GF-D8 (cell line): ENCODE measurements around the gene CH25H.
"Not testable (repeated sequence)": the region's sequence is repeated elsewhere in the genome, so short reads cannot be mapped to it uniquely, and the experiment has no call there.

ENCODE experiments used
- DNase-seq: peaks from one replicate; lab custom pipeline; 2025; lab: John Stamatoyannopoulos, UW

CH25H gene

DNA sequence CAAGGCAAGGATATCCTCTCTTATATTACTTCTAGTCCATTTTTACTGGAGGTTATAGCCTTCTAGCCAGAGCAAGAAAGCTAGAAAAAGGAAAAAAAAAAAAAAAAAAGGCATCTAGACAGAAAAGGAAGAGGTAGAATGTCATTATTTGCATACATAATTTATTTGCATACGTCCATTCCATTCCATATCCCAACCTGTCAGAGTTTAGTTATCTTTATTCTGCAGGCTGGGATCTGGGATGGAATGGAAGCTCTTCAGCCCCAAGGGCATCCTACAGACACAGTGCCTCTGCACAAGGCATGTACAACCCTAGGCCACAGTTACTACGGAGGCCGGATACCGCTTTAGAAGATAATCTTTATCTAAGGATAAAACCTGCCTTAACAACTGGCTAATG lies 9.6 kb downstream of the CH25H start:
- DNase-seq: no peak

- DNase-seq: not testable (repeated sequence)
Observed at GRCh38 chr10:89191301-89191700, 15.8 kb downstream of the CH25H start.

GRCh38 chr10:89189211-89189734 lies 17.8 kb downstream of the CH25H start:
- no peak for DNase-seq

DNA sequence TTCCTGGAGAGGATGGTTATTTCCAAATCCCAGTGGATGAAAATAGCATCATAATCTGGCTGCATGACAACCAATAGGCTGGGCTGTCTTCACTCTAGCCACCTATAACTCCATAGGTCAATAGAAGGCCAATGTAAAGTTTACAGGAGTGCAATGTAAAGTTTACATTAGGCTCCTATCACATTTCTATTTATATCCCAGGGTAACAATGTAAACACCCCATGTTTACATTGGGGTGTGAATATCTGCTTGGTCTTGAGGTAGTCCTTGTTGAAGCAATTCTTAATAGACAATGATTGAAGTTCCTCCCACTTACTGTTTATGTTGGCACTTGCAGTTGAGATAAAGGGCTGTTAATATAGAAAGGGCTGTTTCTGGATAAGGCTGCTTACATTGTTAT lies 21.5 kb downstream of the CH25H start:
- no peak for DNase-seq

DNA sequence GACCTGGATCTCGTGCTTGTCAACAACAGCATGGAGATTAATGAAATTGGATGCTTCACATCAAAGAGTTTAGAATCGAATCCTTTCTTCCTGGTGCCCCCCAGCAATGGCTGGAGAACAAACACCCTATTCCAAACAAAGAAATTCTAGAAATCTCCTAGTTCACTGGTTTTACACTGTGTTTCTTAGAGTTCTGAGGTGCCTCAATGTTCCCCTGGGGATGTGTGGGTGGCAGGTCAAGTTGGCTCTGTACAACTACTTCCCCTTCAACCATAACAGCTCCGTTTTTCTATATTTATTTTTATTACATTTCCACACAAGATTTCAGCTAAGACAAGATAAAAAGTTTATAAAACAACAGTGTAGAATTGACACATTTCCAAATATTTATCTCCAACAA lies 22.5 kb downstream of the CH25H start:
- no peak for DNase-seq

- DNase-seq: no peak
Observed at GRCh38 chr10:89183571-89183970, 23.5 kb downstream of the CH25H start.

GRCh38 chr10:89182894-89183293 lies 24.2 kb downstream of the CH25H start:
- DNase-seq: no peak

DNA sequence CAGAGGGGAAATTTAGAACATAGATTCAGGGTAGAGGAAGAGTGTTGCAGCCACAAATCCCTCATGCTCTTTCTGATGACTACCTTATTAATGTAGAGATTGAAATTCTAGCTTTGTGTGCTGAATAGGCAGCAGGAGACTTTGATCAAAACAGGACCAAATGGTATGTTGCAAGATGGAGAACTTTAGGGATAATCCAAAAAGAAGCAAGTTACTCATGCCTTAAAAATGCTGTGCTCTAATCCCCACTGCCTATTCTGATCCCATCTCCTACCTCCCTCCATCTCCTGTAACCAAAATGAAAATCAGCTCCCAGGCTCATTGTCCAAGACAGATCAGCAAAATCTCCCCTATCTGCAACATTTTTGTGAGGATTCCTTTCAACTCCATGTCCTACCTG lies 31.3 kb downstream of the CH25H start:
- DNase-seq: no peak

DNA sequence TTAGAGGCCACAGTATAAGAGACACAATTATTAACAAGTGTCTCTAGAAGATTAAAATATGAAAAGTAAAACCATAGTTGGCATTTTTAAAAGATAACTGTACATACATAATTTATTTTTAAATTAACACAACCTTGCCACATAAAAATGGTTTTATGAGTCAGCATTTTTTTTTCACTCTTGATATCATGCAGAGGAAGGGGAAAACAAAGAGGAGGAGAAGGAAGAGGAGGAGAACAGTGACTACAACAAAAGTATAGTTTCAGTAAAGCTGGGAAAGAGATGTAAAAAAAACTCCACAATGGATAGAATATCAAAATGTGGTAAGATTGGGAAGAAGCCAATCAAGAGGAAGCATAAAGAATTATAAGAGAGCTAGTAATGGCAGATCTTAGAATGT lies 34.0 kb downstream of the CH25H start:
- DNase-seq: no peak

DNA sequence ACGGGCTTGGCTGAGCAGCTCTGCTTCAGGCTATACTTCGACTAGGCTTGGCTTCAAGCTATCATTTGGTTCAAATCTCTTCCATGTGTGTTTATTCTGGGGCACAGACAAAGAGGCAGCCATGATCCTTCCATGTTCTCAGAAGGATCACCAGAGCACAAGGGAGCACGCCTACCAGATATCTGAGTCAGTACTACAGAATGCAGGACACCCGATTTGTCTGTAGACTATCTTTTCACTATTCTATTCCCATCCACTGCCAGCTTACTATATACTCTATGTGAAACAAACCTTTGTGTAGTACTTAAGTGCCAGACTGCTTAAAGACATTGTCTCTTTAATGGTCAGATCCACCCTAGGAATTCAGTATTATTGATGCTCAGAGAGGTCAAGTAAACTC lies 35.1 kb downstream of the CH25H start:
- no peak for DNase-seq

GRCh38 chr10:89171263-89171872 lies 35.7 kb downstream of the CH25H start:
- DNase-seq: no peak

- not testable (repeated sequence) for DNase-seq
Observed at GRCh38 chr10:89168354-89168900, 38.7 kb downstream of the CH25H start.

DNA sequence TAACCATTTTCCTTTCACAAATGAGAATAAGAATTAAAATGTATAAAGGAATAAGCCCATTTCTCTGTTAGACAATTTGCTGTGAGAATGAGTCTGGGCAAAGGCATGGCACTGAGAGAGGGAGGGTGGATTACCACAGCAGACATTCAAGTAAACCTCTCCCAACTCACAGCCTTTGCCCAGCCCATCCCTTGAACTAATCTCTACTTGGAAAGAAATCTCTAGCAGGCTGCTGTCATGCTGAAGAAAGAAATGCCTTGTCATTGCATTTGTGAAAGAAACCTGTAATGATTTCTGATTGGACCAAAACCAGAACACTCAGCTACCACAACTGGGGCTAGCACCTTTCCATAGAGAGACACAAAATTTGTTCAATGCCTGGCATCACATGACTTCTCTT lies 39.2 kb downstream of the CH25H start:
- DNase-seq: no peak

GRCh38 chr10:89165923-89166322 lies 41.2 kb downstream of the CH25H start:
- DNase-seq: no peak

DNA sequence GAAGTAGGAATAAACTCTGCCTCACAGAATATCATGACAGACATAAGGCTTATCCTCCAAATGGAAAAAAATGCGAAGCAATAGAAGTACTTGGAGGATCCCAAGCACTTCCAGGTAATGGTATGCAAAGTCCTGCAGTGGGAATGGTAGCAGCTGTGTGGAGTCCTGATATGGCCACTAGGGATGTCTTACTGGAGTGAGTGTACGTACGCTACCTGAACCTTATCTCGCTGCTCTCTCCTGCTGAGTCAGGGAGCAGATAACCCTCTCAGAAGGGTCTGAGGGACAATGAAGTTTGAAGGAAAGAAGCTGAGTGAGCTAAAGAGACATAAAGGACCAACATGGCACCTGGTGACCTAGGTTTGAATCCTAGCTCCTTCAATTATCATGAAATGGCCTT lies 42.2 kb downstream of the CH25H start:
- DNase-seq: no peak

- peak; percentile 30 for DNase-seq
Observed at GRCh38 chr10:89164080-89164479, 43.0 kb downstream of the CH25H start.

DNA sequence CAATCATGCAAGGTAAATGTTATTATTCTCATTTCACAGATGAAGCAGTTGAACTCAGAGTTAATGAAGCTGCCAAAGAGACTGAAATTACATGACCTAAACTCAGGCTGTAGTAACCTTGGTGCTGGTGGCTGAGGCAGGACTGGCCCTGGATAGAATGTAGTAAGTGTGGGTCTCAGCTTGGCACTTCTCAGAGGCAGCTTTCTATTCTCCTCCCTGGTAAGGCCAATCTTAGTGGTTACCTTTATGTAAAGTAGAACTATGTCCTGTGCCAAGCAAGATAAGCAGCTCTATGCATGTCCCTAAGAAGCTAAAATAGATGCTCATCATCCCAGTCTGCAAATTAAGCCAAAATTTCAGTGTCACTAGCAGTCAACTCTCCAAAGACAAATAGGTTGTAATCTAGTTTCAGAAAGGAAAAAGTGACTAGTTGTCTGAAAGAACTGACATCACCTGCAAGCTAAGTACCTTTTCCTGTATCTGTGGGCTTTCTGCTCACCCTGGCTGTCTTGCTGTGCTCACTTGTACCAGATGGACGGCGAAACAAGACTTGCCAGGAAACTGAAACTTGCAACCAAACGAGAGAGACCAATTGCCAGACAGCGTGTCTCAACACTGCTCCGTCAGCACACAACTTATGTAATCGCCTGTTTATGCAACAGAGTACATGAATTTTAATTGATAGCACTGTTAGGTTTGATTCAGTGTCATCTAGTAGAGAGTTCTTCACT lies 43.7 kb downstream of the CH25H start:
- peak; percentile 45 for DNase-seq

DNA sequence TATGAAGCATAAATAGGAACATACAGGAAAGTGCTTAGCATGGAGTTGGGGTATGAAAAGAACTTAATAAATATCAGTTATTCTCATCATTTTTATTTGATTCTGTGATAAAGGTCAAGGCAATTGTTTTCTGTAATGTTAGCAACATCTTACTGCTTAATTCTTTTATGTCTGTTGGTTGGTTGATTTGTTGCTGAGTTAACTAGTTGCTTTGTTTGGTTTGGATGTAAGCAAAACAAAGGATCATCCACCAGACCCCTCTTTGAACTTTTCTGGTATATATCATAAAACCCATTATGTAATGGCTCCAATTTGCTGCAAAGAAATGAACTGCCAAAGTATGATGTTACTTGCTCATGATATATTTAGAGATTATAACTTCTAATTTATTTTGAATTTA lies 44.5 kb downstream of the CH25H start:
- DNase-seq: no peak

GRCh38 chr10:89160339-89160738 lies 46.8 kb downstream of the CH25H start:
- no peak for DNase-seq

DNA sequence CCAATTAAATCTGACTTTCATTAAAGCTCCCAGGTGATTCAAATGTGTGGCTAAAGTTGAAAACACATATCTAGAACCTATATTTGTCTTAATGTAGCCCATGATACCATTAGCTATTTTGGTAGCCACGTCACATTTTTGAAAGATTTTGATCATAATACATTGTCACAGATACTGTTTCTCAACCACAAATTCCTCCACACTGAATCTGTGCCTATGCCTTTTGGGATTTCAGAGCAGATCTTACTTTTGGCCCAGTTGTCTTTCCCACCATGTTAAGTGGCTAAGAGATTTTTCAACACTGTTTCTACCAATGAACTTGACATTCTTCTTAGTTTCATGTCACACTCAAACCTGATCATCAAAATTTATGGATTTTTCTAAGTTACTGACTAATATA lies 47.4 kb downstream of the CH25H start:
- no peak for DNase-seq

DNA sequence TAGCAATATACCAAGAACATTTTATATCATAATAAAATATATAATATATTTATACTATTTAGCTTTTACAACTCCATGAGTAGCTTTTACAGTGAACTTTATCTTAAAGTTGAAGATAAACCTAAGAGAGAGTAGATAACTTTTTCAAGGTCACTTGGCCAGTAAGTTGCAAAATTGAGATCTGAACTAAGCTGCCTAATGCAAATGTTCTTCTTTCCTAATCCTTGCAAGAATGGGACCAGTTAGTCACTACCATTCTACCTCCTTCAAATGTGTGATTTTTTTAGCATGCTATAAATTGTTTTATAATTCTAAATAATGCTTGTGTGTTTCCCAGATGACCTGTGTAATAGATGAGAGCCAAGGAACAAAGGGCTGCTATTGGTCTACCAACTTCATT lies 47.8 kb downstream of the CH25H start:
- DNase-seq: no peak

DNA sequence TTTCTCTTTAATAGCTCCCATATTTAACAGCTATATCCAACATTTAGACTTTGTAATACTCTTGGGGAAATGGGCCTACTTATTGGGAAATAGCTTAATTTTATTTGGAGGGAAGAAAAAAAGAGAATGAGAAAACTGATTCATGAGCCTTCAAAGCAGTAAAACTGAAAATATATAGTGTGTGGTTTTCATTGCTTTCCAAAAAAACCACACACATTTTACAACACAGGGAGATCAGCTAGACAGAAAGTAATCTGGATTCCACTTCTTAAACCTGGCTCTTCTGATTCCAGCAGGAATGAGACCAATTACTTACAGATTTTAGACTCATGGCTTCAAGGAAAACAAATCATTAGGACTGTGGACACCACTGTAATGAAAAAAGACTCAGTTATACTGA lies 48.7 kb downstream of the CH25H start:
- no peak for DNase-seq

- no peak for DNase-seq
Observed at GRCh38 chr10:89156161-89156835, 50.8 kb downstream of the CH25H start.
